ENCODE measurements around the gene IQCE.

IQCE gene

DNA sequence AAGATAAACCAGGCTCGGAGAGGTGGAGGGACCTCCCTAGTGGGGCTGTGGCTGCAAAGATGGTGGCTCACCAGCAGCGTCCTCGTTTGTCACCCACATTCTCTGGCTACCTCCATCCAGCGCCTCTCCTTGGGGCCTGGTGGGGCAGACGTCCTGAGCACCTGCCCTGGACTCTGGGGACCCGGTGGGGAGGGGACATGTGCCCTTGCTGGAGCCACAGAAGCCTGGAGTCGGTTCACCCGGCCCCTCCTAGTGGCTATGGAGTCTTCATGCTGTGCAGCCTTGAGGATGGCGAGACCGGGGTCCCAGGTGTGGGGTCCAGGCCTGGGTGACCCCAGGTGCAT lies 87.5 kb downstream of the IQCE start:
- POLR2A ChIA-PET: interaction anchor here (0.7 kb wide), 1 partner anchor 21 kb away, joined by 10 read pairs; no protein-coding TSS in a partner anchor
- TF ChIP-seq, protein P1, sequence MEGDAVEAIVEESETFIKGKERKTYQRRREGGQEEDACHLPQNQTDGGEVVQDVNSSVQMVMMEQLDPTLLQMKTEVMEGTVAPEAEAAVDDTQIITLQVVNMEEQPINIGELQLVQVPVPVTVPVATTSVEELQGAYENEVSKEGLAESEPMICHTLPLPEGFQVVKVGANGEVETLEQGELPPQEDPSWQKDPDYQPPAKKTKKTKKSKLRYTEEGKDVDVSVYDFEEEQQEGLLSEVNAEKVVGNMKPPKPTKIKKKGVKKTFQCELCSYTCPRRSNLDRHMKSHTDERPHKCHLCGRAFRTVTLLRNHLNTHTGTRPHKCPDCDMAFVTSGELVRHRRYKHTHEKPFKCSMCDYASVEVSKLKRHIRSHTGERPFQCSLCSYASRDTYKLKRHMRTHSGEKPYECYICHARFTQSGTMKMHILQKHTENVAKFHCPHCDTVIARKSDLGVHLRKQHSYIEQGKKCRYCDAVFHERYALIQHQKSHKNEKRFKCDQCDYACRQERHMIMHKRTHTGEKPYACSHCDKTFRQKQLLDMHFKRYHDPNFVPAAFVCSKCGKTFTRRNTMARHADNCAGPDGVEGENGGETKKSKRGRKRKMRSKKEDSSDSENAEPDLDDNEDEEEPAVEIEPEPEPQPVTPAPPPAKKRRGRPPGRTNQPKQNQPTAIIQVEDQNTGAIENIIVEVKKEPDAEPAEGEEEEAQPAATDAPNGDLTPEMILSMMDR (IDR thresholded peaks at IDR 0.05; ENCODE audit: control extremely low read depth, extremely low read depth, low read depth, missing control alignments): no peak
- CTCF ChIA-PET: no interaction called here
- DNase-seq (ENCODE audit: extremely low spot score): no peak

DNA sequence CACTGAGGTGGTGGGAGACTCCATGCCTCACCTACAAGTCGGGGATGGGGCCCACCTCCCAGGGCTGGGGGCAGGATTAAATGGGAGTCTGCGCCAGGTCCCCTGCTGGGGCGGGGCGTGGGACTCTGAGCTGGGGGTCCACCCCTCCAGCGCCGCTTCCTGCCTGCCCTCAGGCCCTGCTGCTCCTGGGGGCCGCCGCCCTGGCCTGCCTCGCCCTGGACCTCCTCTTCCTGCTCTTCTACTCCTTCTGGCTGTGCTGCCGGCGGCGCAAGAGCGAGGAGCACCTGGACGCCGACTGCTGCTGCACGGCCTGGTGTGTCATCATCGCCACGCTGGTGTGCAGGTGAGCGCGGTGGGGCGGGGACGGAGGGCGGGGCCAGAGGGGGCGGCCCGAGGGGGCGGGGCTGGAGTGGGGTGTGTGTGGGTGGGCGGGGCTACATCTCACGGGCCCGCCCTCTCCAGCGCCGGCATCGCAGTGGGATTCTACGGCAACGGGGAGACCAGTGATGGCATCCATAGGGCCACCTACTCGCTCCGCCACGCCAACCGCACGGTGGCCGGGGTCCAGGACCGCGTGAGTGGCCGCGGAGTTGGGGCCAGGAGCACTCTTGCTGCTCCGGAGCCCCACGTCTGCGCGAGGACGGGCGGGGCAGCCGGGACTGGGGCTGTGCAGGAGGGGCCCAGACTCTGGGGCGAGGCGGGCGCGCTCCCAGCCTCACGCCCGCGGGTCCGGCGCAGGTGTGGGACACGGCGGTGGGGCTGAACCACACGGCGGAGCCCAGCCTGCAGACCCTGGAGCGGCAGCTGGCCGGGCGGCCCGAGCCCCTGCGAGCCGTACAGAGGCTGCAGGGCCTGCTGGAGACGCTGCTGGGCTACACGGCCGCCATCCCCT lies 88.1 kb downstream of the IQCE start:
- POLR2A ChIA-PET: no interaction called here
- TF ChIP-seq, protein P1 (IDR thresholded peaks at IDR 0.05; ENCODE audit: control extremely low read depth, extremely low read depth, low read depth, missing control alignments): no peak
- DNase-seq (ENCODE audit: extremely low spot score): no peak
- CTCF ChIA-PET: no interaction called here

DNA sequence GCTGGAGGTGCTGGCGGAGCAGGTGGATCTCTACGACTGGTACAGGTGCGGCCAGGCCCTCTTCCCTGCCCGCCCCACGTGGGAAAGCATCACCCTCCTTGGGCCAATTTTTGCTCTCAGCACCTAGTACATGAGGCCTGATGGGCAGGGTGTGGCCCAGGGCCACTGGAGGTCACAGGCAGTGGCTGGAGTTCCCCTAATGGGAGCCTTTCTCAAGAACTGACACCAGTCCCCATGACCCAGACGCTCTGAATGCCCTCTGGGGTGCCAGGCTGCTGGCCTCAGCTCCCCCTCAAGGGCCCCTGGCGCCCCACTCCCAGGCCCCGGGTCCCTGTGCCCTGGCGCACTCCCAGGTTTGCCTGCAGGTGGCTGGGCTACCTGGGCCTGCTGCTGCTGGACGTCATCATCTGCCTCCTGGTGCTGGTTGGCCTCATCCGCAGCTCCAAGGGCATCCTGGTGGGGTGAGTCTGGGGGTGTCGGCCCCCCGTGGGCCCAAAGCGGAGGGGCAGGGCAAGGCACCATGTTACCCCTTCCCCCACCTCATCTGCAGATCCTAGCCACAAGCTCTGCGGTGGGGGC lies 88.9 kb downstream of the IQCE start:
- POLR2A ChIA-PET: no interaction called here
- DNase-seq (ENCODE audit: extremely low spot score): no peak
- CTCF ChIA-PET: no interaction called here
- TF ChIP-seq, protein P1 (IDR thresholded peaks at IDR 0.05; ENCODE audit: control extremely low read depth, extremely low read depth, low read depth, missing control alignments): no peak

DNA sequence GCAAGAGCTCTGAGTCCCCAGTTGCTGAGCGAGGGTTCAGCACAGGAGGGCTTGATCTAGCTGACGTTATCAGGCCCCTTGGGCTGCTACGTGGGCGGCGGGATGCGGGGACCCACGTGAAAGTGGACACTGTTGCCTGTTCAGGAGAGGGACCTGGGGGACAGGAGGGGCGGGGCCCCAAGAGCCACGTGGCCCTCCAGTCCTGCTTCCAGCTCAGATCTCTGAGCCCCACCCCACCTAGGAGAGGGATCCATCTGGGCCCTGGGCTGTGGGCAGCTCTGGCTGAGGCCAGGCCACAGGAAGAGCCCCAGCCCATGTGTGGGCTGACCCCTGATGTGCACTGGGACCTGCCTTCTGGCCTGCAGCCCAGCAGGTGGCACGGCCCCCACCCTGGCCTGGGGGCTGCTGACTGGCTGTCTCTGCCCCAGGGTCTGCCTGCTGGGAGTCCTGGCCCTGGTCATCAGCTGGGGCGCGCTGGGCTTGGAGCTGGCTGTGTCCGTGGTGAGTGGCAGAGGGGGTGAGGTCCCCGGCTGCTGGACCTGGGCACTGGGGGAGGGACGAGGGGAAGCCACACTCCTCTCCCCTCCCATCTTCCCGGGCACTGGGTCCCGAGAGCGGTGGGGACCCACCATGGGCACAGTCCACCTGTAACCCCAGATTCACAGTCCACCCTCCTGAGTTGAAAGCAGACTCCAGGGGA lies 90.5 kb downstream of the IQCE start:
- no peak for DNase-seq (ENCODE audit: extremely low spot score)
- TF ChIP-seq, protein P1 (IDR thresholded peaks at IDR 0.05; ENCODE audit: control extremely low read depth, extremely low read depth, low read depth, missing control alignments): no peak
- POLR2A ChIA-PET: no interaction called here
- CTCF ChIA-PET: interaction anchor here (1.1 to 2.0 kb wide), 3 partner anchors 11 to 61 kb away, joined by 3 to 6 read pairs (median 3); no protein-coding TSS in a partner anchor

DNA sequence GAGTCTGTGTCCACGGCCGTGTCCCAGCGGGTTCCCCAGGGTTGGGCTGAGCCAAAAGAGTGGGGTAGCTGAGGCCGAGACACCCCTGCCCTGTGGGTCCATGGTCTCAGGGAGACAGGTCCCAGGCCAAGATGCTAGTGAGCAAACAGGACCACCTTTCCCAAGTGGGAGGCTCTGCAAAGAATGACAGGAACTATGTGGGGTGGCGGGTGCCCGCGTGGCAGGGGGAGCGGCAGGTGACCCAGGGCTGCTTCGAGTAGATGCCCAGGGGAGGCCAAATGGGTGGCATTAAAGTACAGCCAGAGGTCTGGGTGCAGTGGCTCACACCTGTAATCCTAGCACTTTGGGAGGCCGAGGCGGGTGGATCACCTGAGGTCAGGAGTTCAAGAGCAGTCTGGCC lies 91.2 kb downstream of the IQCE start:
- TF ChIP-seq, protein P1 (IDR thresholded peaks at IDR 0.05; ENCODE audit: control extremely low read depth, extremely low read depth, low read depth, missing control alignments): no peak
- ChIA-PET POLR2A (no interaction called here), CTCF (interaction anchor here (0.7 to 2.0 kb wide), 4 partner anchors 10 to 60 kb away, joined by 3 to 6 read pairs (median 4); no protein-coding TSS in a partner anchor)
- no peak for DNase-seq (ENCODE audit: extremely low spot score)

DNA sequence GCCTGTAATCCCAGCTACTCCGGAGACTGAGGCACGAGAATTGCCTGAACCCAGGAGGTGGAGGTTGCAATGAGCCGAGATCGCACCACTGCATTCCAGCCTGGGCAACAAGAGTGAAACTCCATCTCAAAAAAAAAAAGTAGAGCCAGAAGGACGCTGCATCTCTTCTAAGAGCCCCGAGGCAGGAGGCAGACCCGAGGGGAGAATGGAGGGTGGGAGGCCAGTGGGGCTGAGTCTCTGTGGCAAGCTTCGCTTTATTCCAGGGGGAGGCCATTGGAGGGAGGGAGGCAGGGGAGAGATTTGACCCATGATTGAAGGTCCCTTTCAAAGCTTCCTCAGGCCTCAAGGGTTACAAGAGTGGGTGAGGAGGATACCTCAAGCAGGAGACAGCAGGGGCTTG lies 91.7 kb downstream of the IQCE start:
- TF ChIP-seq, protein P1 (IDR thresholded peaks at IDR 0.05; ENCODE audit: control extremely low read depth, extremely low read depth, low read depth, missing control alignments): no peak
- POLR2A ChIA-PET: no interaction called here
- CTCF ChIA-PET: interaction anchor here (0.7 to 2.0 kb wide), 5 partner anchors 9 to 60 kb away, joined by 3 to 6 read pairs (median 4); no protein-coding TSS in a partner anchor
- no peak for DNase-seq (ENCODE audit: extremely low spot score)
